CD4-positive, alpha-beta T cell treated with Interleukin-12 subunit alpha and Interleukin-12 subunit beta, for 1 hour (primary cell): Measurements from ENCODE around the gene KIF1A.
"Not testable (repeated sequence)": the region's sequence is repeated elsewhere in the genome, so short reads cannot be mapped to it uniquely, and the experiment has no call there.

Experiments used
- DNase-seq: peaks from one replicate; pipeline ENCODE4 v3.0.0-alpha.2; 2020

Gene KIF1A

DNA sequence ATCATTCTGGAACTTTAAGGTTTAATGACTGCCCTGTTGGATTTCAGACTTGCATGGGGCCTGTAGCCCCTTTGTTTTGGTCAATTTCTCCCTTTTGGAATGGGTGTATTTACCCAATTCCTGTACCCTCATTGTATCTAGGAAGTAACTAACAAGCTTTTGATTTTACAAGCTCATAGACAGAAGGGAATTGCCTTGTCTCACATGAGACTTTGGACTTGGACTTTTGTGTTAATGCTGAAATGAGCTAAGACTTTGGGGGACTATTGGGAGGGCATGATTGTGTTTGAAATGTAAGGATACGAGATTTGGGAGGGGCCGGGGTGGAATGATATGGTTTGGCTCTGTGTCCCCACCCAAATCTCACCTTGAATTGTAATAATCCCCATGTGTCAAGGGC lies 26.3 kb upstream of the KIF1A start:
- not testable (repeated sequence) for DNase-seq

DNA sequence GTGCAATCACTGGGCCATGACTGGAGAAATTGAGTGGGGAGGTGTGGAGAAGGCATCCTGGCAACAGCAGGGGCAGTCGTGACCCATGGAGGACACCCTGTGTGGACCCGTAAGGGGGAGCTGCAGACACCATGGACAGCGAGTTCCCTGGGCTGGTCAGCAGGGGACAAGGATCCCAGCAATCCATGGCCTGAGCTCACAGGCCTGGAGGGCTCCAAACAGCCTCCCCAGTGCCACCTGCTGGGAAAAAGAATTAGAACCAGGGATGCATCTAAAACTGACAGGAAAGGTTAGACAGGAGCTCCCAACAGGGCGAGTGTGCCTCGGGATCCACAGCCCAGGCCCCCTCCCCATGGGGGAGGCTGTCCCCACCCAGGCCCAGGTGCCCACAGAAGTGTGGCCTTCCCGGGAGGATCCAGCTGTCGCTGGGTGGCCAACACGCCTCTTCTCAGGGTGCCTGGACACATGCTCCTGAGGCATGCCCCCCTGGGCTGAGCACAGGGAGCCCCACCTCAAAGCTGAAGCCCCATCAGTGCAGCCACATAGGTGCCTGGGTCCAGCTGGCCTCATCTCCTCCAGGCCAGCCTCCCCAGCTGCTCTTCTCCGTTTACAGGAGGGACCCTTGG lies 20.5 kb upstream of the KIF1A start:
- DNase-seq: peak; percentile 19

DNA sequence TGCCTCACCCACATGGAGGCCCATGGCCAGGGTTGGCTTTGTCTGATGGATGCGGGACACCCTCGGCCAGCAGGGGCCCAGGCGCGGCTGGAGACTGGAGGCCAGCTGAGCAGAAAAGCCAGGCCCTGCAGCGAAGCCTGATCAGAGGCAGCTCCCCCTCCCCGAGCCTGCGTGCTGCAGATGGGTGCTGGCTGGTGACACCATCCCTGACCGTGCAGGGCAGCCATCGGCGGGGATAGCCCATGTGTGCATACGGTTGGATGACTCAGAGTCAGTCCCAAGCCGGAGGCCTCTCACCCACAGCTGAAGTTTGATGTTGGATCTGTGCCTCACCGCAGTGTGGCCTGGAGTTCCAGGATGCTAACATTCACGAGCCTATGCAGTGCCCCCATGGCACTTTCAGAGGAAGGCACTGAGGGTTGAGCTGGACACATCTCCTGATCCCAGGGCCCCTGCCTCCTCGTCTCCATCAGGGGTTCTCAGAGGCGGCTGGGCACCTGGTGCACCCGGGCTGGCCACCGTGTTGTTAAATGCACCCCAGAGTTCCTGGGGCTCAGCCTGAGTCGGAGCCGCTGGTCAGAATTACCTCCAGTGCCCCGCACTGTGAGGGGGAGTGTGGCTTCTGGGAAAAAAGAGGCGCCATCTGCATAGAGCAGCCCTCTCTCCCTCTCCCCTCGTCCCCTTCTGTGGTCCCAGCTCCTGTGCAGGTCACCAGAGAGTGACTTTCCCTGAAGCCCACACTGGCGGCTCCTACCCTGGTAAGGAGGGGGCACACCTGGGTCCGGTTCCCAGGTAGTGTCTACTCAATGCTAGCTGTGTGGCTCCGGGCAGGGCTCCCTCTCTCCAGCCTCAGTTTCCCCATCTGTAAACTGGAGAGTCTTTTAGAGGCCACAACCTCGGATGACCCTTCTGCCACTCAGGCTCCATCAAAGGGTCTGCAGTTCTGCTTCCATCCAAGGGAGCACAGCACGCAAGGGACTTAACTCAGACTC lies 19.4 kb upstream of the KIF1A start:
- no peak for DNase-seq

DNA sequence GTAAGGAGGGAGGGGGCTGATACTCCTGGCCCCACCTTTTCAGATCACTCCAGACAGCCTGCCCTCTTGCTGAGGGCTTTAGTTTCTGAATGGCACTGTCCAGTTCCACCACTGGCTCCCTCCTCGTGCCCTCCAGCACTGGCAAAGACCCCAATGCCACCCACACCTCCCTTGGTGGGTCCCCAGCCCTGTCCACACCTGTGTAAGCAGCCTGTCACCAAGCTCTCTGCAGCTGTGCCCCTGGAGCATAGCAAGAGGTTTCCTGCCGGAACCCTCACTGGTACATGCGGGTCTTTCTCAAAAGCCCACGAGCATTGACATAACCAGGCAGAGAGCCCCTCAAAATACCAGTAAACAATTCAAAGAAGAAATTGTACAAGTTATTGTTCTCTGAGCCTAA lies 17.6 kb upstream of the KIF1A start:
- DNase-seq: no peak

DNA sequence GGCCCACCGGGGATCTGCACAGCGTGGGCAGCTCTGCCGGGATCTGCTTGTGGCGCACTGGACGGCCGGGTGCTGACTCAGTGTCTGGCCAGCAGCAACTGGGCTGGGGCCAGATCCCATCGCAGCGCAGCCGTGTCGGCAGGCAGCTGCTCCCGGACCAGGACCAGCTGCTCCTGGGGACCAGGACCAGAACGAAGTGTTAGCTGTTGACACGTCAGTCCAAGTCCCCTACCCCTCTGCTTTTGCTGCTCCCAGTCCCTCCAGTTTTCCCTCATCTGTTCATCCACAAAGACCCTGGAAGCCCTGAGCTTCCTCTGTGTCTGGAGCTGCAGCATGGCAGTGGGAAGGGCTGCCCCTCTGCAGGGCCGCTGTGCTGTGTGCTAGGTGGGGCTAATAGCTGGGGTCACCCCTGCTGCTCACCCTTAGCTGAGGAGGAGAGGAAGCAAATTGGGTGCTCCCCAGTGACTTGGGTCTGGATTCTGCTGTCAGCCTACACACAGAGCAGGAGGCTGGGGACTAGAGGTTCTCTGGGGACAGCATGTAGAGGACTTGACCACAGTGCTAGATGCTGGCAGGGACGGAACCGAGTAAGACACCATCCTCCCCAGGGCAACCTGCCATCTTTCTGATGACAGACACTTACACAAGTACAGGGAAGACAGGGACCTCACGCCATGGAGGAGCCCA lies 16.9 kb upstream of the KIF1A start:
- no peak for DNase-seq

DNA sequence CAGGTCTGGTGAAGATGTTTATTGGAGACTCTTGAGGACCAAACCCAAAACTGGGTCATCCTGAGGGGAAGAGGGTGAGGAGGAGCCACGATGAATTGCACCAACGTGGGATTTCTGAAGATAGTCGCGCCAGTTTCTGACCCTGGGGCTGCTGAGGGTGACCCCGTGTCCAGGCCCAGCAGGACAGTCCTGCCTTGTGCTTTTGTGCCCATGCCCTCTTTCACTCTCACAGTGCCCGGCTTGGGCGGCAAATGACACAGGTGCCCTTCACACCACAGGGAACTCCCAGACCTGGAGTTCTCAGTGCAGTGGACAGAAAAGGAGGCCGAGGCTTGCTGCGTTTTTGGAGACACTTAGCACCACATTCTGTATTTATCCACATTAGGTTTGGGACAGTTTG lies 15.5 kb upstream of the KIF1A start:
- no peak for DNase-seq

DNA sequence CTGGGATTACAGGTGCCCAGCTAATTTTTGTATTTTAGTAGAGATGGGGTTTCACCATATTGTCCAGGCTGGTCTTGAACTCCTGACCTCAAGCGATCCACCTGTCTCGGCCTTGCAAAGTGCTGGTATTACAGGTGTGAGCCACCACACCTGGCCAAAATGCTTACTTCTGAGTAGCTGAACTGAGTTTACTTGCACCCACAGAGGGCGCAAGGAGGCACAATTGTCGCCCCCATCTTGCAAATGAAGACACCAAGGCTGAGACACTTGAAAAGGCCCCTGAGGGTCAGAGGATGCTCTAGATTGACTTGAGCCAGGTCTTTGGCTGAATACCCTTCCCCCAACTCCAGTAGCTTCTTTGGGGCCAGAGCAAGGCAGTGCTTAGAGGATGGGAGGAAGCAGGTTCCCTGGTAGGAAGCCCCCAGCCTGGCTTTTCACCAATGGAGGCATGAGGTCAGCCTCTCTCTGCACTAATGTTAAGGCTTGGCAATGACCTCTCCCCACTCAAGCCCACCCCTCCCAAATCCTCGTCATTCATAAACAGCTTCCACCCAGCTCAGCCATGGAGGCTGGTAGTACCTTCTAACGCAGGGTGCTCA lies 14.5 kb upstream of the KIF1A start:
- DNase-seq: no peak

DNA sequence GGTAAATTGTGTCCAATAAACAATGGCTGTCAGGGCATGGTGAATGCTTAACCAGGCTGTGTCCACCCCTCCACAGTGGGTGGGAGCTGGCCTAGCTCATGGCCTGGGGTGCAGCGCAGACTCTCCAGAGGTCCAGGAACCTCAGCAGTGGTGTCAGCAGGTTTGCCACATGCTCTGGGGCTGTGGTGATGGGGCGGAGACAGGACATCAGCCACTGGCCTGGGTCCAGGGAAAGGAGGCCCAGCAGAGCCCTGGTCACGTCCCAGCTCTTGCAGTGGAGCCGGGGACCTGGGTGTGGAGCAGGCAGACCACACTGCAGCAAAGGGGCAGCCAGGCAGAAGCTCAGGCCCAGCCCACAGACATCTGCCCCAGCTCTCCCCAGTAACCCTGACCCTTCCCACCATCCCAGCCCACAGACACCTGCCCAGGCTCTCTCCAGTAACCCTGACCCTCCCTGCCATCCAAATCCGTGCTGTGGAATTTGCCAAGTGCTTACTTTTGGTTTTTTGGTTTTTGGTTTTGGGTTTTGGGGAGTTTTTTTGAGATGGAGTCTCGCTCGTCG lies 13.8 kb upstream of the KIF1A start:
- no peak for DNase-seq

DNA sequence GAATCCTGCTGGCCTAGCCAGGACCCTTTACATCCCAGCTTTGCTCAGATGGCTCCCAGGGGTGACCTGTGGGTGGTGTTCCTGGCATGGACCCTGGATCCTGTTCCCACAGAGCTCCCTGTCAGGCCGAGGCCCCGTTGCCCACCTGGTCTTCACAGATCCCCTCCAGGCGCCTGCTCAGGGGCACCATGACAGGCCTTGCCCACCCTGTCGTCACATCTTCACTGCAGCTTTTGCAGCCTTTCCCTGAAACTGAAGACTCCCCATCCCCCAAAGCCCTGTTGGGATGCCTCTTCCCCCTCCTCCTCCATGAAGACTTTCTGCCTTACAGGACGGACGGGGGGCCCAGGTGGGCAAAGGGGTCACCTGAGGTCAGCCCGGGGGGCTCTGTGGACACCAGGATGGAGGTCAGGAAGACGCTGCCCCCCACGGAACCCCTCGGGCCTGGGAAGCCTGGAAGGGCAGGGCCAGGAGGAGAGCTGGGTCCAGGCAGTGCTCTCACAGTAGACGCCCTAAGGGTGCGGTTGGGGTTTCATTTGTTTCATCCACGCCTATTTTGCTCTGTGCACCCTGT lies 13.0 kb upstream of the KIF1A start:
- no peak for DNase-seq

DNA sequence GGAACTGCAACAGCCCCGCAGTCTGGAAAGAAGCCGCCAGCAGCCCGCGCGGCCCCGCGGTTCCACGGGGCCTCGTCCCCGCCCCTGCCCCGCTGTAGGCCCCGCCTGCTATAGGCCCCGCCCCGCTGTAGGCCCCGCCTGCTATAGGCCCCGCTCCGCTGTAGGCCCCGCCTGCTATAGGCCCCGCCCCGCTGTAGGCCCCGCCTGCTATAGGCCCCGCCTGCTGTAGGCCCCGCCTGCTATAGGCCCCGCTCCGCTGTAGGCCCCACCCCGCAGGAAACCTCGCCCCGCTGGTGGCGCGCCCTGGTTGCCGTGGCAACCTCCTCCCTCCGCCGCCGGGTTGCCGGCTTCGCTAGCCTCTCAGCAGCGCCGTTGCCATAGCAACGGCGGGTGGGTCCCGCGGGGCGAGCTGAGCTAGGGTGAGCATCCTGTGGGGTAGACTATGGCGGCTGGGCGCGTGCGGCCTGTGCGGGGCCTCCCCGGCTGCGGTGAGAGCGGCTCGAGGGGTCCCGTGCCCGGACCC lies 12.2 kb upstream of the KIF1A start:
- DNase-seq: peak; percentile 99

DNA sequence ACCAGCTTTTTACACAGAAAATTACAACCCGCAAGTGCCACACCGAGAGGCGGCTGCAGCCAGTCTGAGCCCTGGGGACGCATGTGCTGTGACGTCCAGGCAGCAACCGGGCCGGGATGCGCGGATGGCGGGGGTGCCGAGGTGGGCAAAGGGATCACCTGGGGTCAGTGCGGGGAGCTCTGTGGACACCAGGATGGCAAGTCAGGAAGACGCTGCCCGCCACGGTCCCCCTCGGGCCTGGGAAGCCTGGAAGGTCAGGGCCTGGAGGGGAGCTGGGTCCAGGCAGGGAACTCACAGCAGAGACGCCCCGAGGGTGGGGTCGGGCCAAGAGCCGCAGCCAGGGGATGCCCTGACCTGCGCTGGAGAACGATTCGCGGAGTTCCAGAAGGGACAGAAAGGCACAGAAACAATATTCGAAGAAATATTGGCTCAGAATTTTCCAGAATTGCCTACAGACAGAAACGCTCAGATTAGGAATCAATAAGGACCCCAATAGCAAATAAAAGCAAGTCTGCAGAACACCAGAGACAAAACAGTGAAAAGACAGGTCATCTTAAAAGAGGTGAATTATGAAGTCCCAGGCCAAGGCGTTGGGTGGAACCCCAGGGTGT lies 11.7 kb upstream of the KIF1A start:
- DNase-seq: no peak

DNA sequence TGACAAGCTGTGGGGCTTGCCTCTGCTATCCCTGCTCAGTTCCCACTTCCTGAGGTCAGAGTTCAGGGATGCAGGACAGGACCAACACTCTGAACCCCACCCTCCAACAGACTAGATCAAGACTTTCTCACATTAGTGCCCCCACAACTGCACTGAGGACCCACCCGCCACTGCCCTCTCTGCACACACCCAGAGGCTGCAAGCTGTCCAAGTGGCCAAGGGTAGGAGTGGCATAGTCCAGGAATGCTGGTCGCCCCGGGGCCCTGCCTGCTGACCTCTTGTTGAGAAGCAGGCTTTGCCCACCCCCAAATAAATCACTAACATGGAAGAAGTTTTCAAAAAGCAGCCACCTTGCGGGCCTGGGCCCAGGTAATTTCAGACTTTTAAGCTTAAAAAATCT lies 5.5 kb upstream of the KIF1A start:
- no peak for DNase-seq

DNA sequence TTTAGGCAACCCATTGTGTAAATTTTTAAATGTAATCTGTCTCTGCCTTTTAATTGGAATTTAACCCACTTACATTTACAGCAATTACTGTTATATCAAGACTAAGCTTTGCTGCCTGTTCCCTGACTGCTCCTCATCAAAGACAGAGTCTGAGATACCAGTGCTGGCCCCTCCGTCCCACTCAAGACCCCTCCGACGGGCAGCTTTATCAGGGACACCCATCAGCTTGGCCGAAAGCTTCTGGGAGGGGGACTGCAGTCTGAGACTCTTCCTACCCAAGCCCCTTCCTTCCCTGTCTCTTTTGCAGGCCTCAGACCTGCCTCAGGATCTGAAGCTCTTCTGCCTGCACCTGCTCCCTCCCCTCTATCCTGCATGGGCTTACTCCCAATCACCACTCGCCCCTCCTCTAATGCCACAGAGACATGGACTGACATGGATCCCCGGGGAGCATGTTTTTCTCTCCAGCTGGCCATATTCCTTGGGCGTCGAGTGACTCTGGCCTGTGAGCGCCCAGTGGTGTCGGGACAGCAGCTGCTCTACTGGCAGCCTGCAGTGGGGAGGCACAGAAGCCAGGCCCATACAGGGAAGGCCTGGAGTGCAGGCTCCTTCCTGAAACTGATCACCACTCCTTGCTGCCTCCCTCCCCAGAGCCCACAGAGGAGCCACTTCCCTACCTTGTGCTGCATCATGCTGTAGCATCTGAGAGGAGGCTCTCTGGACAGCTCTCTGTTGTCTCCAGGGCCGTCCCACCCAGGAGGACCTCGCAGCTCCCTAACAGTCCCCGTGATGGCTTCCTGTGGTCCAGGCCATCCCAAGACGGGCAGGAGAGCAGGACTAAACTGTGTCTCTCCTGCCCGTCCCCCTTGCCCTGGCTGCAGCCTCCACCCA lies 3.7 kb upstream of the KIF1A start:
- DNase-seq: no peak

DNA sequence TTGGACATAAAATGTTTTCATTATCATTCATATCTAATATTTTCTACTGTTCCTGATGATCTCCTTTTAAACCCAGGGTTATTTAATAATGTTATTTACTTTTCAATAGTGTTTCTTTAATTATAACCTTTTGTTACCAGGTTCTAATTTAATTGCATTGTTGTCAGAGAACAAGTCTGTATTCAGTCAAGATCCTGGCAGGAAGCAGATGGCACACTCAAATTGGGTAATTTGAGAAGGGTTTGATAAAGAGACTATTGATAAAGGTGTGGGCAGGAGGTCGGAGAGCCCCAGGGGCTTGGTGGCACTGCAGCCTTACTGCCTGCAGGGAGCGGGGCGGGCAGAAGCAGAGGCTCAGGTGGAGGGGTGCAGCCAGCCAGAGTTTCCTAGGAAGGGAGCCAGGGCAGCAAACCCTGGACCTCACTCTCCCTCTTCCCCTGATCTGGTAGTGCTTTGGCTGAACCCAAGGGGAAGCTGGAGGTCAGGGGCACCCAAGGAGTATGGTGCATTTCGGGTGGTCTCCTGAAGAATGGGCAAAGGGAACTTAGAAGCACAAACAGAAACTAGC lies 2.3 kb upstream of the KIF1A start:
- DNase-seq: no peak

DNA sequence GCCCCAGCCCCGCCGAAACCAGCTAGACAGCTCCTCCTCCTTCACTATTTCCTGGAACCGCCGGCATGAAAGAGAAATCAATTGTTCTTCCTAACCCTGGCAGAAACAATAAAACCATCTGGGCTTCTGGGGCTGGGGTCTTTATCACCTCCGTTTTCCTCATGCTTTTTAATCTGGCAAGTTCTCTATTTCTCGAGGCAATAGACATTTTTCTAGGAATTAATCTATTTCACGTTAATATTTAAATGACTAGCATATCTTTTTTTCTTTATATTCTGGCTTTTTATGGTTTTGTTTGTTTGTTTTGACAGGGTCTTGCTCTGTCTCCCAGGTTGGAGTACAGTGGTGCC lies 1.4 kb upstream of the KIF1A start:
- DNase-seq: no peak

DNA sequence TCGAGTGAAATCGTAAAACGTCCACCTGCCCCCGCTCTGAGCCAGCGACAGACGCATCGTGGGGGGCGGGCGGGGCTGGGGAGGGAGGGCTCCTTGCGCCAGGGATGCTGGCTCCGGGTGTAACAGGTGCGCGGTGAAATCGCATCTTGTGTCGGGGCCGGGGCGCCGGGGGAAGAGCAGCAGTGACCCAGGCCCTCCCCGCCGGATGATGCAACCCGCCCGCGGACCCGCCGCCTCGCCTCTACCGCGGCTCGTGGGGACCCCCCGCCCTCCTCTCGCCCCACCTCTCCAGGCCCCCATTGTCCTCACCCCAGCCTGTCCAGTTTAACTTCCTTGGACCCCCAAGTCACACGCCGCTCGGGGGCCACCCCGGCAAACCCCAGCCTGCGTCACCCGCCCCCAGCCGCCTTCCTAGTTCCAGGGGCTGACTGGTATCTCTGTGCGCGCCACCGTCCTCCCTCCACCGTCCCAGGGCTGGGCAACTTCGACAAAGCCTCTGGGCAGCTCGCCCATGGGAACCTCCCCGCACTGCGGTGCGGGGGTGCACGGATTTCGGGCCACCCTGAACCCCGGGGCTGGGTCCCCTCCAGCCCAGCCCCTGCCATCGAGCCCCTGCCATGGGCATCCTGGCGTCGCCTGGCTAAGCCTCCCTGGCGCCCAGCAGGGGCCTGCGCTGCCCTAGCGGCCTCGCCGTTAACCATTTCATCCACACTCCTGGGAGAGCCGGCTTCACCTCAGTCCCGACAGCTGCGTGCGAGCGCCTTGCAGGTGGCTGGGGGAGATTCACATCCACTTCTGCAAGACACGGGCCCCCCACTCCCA lies 799 bp upstream of the KIF1A start:
- no peak for DNase-seq

DNA sequence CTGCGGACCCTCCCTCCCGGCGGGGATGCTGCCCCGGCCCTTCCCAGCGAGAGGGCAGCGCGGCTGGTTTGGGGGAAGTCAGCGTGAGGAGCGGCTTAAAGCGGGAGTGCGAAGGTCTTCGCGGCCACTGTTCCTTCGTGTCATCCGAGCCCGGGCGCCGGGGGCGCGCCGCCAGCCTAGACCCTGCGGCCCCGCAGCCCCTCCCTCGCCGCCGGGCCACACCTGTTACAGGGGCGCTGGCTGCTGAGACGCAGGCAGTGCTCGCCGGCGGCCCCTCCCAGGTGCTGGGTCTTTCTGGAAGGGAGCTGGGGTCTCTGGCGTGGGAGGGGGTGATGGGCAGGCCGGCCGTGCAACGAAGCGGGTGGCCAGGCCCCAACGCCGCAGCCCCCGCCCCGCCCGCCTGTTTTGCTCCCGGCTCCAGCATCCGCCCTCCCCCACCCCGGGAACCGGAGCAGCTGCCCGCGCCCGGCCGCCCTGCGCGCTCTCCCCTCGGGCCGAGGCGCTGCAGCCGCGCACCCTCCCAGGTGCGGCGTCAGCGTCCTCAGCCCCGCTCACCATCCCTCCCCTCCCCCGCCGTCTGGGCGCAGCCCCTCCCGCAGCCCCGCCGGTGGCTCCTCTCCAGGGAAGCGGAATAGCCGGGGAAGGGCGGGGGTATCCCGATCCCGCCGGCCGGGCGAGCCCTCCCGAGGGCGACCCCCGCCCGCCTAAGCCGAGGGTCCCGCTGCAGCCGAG lies 727 bp downstream of the KIF1A start:
- DNase-seq: no peak

DNA sequence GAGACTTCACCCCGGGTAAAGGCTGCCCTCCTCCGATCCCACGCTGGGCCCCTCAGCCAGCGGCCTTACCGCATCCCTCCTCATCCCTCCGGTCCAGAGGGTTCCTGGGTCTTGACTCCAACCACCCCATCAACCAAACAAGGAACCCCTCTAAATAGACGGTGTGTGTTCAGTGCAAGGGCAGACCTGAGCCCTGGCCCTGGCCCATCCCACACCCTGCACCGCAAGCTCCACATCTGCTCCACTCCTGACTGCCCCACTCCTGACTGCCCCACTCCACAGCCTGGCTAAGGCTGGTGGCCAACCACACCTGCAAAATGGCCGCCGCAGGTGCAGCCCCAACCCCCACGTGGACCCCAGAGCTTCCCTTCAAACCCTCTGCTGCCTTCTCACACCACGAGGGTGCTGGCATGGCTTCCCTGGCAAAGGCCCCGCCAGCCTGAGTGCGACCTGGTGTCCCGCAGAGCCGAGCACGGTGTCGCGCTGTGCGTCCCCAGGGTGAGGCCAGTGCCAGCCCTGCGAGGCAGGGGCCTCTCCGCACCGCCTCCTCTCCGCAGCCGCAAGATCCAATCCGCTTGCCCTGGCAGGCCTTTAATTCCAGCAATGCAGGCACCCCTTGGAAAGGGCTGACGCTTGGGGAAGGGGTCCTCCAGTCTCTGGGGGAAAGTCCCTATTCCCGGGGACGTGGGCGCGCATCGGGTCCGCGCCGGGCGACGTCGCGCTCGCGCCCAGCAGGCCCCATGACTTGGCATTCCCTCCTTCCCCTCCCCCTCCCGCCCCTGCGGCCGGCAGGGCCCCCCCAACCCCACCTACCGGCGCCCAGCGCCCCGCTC lies 1.5 kb downstream of the KIF1A start:
- DNase-seq: no peak
